ENCODE data around the gene TMIGD1.

- TF ChIP-seq, protein P1, sequence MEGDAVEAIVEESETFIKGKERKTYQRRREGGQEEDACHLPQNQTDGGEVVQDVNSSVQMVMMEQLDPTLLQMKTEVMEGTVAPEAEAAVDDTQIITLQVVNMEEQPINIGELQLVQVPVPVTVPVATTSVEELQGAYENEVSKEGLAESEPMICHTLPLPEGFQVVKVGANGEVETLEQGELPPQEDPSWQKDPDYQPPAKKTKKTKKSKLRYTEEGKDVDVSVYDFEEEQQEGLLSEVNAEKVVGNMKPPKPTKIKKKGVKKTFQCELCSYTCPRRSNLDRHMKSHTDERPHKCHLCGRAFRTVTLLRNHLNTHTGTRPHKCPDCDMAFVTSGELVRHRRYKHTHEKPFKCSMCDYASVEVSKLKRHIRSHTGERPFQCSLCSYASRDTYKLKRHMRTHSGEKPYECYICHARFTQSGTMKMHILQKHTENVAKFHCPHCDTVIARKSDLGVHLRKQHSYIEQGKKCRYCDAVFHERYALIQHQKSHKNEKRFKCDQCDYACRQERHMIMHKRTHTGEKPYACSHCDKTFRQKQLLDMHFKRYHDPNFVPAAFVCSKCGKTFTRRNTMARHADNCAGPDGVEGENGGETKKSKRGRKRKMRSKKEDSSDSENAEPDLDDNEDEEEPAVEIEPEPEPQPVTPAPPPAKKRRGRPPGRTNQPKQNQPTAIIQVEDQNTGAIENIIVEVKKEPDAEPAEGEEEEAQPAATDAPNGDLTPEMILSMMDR (IDR thresholded peaks at IDR 0.05): no peak
- TF ChIP-seq POLR2A (IDR thresholded peaks at IDR 0.05): no peak
Observed at GRCh38 chr17:30375661-30376060, 41.8 kb upstream of the TMIGD1 start.
